ENCODE data around the gene PROB1. TPM values are rescaled to one million over a fixed set of nuclear protein-coding genes. Genes with fewer than 3 reads are reported as not detected.
"Not testable (repeated sequence)": the region's sequence is repeated elsewhere in the genome, so short reads cannot be mapped to it uniquely, and the experiment has no call there.

Gene PROB1
- total and polyA plus RNA-seq, 12 donors: 3.1 to 24.4 (median 8.8) TPM

GRCh38 chr5:139363937-139364336 lies 31.0 kb downstream of the PROB1 start:
- peak in 1 of 7 donors; percentile 44 for DNase-seq
- intact Hi-C loops (cut with DNase I): no loop called here
- H3K27ac ChIP-seq: peak overlapping the region in 1 of 5 donors; percentile 58
- no peaks in the 10 kb centered on the region for H3K9me3 ChIP-seq (replicated peaks in 1 of 3)
- H3K36me3 ChIP-seq (replicated peaks in 1 of 2): peaks cover 0 to 49% of the 10 kb centered on the region in 2 donors
- no peak for TF ChIP-seq CTCF (IDR thresholded peaks at IDR 0.05)
- no peak for TF ChIP-seq POLR2A (IDR thresholded peaks at IDR 0.05)
- H3K4me1 ChIP-seq (replicated peaks in 1 of 2): peaks cover 3 to 21% of the 10 kb centered on the region in 2 donors
- no peak overlapping the region for H3K4me3 ChIP-seq
- no peaks in the 10 kb centered on the region for H3K27me3 ChIP-seq
- 84 to 88% (median 87%) methylated on average over 2 of the region's 2 CpGs for WGBS, 4 donors

DNA sequence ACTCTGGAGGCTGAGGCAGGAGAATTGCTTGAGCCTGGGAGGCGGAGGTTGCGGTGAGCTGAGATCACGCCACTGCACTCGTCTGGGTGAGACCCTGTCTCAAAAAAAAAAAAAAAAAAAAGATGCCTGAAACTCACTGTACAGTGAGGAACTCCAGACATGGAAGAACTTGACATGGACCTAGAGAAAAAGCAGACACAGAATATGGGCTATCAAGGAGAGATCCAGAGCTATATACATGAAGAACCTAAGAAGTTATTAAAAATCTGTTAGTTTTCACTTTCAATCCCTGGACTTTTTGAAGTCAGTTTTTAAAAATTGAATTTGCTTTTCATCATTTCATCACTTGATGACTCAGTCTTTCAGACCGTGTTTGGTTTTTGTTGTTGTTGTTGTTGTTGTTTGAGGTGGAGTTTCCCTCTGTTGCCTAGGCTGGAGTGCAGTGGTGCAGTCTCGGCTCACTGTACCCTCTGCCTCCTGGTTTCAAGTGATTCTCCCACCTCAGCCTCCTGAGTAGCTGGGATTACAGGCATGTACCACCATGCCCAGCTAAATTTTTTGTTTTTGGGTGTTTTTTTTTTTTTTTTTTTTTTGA lies 33.0 kb downstream of the PROB1 start:
- Histone ChIP-seq H3K4me1 (replicated peaks in 1 of 2) (peaks cover 9 to 41% of the 10 kb centered on the region in 2 donors), H3K27me3 (no peaks in the 10 kb centered on the region), H3K27ac (peak overlapping the region in 1 of 5 donors; percentile 33), H3K4me3 (no peak overlapping the region), H3K9me3 (replicated peaks in 1 of 3) (no peaks in the 10 kb centered on the region), H3K36me3 (replicated peaks in 1 of 2) (peaks cover 0 to 29% of the 10 kb centered on the region in 2 donors)
- peak in 3 of 7 donors; percentile 6 to 30 (median 8) for DNase-seq
- TF ChIP-seq POLR2A (IDR thresholded peaks at IDR 0.05): no peak
- TF ChIP-seq CTCF (IDR thresholded peaks at IDR 0.05): no peak
- 77 to 84% (median 81%) methylated on average over 6 of the region's 6 CpGs for WGBS, 4 donors
- intact Hi-C loops (cut with DNase I): no loop called here

DNA sequence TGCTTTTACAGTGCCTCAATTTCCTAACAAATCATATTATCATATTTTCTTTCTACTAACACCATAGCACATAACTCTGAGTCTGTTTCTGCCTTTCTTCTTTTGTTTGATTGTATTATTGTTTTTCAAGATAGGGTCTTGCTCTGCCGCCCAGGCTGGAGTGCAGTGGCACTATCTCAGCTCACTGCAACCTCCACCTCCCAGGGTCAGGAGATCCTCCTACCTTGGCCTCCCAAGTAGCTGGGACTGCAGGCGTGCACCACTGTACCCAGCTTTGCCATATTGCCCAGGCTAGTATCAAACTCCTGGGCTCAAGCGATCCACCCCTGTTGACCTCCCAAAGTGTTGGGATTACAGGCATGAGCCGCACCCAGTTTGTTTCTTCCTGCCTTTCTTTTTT lies 34.5 kb downstream of the PROB1 start:
- no peak overlapping the region for H3K4me3 ChIP-seq
- TF ChIP-seq POLR2A (IDR thresholded peaks at IDR 0.05) (no peak), CTCF (IDR thresholded peaks at IDR 0.05) (no peak)
- WGBS, 4 donors: 94 to 99% (median 97%) methylated on average over 4 of the region's 4 CpGs
- H3K27me3 ChIP-seq: no peaks in the 10 kb centered on the region
- intact Hi-C loops (cut with DNase I): no loop called here
- no peak overlapping the region for H3K27ac ChIP-seq
- peaks cover 0 to 18% of the 10 kb centered on the region in 2 donors for H3K36me3 ChIP-seq (replicated peaks in 1 of 2)
- H3K4me1 ChIP-seq (replicated peaks in 1 of 2): peaks cover 9 to 41% of the 10 kb centered on the region in 2 donors
- peak in 2 of 7 donors; percentile 5 to 33 for DNase-seq
- no peaks in the 10 kb centered on the region for H3K9me3 ChIP-seq (replicated peaks in 1 of 3)

DNA sequence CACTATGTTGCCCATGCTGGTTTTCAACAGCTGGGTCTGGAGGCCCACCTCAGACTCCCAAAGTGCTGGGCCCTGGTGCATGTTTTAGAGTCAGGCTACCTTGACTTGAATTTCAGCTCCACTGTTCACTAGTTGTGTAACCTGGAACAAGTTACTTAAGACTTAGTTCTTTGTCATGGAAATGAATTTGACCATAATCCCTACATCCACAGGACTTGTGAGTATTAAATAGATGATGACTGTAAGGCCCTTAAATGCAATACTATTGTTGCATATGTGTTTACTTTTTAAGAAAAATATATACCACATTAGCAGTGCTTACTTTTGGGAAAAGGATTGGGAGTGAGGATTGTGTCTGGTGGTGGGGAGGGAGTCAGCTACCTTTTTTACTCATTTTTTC lies 36.8 kb downstream of the PROB1 start:
- no peak overlapping the region for H3K27ac ChIP-seq
- no peaks in the 10 kb centered on the region for H3K9me3 ChIP-seq (replicated peaks in 1 of 3)
- H3K4me3 ChIP-seq: no peak overlapping the region
- no peaks in the 10 kb centered on the region for H3K27me3 ChIP-seq
- DNase-seq: peak in 1 of 7 donors; percentile 1
- H3K36me3 ChIP-seq (replicated peaks in 1 of 2): peaks cover 0 to 4% of the 10 kb centered on the region in 2 donors
- peaks cover 9 to 28% of the 10 kb centered on the region in 2 donors for H3K4me1 ChIP-seq (replicated peaks in 1 of 2)
- intact Hi-C loops (cut with DNase I): no loop called here
- TF ChIP-seq CTCF (IDR thresholded peaks at IDR 0.05) (no peak), POLR2A (IDR thresholded peaks at IDR 0.05) (no peak)

- H3K4me3 ChIP-seq; H3K27me3 ChIP-seq; H3K36me3 ChIP-seq (replicated peaks in 1 of 2); H3K27ac ChIP-seq; H3K9me3 ChIP-seq (replicated peaks in 1 of 3); intact Hi-C loops (cut with DNase I): not testable (repeated sequence)
- WGBS, 4 donors: 91 to 98% (median 94%) methylated on average over 8 of the region's 8 CpGs
- peaks cover 9 to 23% of the 10 kb centered on the region in 2 donors for H3K4me1 ChIP-seq (replicated peaks in 1 of 2)
- peak in 1 of 7 donors; percentile 9 for DNase-seq
These were observed 39.0 kb downstream of the PROB1 start for GRCh38 chr5:139355900-139356299.
